Measurements from ENCODE around the gene GPR157. TPM values are rescaled to one million over a fixed set of nuclear protein-coding genes. Genes with fewer than 3 reads are reported as not detected.
A peak's percentile ranks its signal among the peaks of the same experiment; 100 is the strongest.
"Not testable (repeated sequence)": the region's sequence is repeated elsewhere in the genome, so short reads cannot be mapped to it uniquely, and the experiment has no call there.

Gene GPR157
- total RNA-seq, 2 donors from 2014 or later = 4.5 to 9.1 TPM

DNA sequence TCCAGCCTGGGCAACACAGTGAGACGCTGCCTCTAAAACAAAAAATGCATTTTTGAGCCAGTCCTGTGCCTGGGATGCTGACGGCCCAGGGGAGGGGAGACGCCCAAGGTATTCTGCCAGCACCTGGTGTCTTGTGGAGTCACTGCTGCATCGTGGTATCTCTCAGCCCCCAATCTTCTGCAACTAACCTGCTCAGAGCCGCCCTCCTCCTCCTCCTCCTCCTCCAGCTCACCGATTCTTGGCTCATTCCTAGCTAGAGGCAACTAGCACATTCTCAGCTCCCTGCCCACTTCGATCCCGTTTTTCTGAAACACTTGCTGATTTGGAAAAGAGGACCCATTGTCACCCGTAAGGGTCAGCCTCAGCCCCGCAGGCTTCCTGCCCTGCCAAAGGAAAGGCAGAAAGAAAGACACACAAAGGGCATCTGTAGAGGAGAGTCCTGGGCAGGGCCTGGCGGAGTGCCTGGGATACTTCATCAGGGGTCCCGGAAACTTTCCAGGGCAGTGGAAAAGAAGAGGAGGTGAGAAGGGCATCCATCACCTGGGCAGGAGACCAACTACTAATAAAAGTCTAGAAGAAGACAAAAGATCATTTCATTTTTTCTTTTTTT is 20.7 kb downstream of the GPR157 start:
- H3K36me3 Mint-ChIP-seq = no peaks in the 10 kb centered on the region
- peak overlapping the region in 1 of 2 donors; percentile 87 for H3K27ac Mint-ChIP-seq
- ATAC-seq (no peak), DNase-seq (ENCODE audit: low spot score in 2 of 2) (no peak)
- no peaks in the 10 kb centered on the region for H3K9me3 Mint-ChIP-seq

DNA sequence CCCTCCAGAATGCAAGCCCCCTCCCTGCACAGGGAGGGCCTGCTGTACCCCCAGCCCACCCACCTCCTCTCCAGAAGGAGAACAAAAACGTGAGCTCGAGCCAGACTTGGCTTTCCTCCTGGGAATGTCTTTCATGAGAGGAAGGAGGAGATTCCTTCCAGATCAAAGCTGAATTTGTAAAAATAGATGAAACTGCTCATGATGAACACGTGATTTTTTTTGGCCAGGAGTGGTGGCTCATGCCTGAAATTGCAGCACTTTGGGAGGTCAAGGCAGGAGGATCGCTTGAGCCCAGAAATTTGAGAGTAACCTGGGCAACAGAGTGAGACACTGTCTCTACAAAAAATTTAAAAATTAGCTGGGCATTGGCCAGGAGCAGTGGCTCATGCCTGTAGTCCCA is 21.8 kb downstream of the GPR157 start:
- Mint-ChIP-seq H3K27ac (peak overlapping the region in 1 of 2 donors; percentile 49), H3K36me3 (no peaks in the 10 kb centered on the region), H3K9me3 (no peaks in the 10 kb centered on the region)
- ATAC-seq (no peak), DNase-seq (ENCODE audit: low spot score in 2 of 2) (no peak)

- ATAC-seq (no peak), DNase-seq (ENCODE audit: low spot score in 2 of 2) (no peak)
- Mint-ChIP-seq H3K9me3 (no peaks in the 10 kb centered on the region), H3K36me3 (no peaks in the 10 kb centered on the region), H3K27ac (no peak overlapping the region)
These were observed 22.6 kb downstream of the GPR157 start for GRCh38 chr1:9106286-9106685.

GRCh38 chr1:9105336-9105867 is 23.5 kb downstream of the GPR157 start:
- H3K9me3 Mint-ChIP-seq = no peaks in the 10 kb centered on the region
- H3K36me3 Mint-ChIP-seq = no peaks in the 10 kb centered on the region
- H3K27ac Mint-ChIP-seq = no peak overlapping the region
- DNase-seq (ENCODE audit: low spot score in 2 of 2) (no peak), ATAC-seq (no peak)

GRCh38 chr1:9101510-9102146 is 27.3 kb downstream of the GPR157 start:
- peak; percentile 61 to 63 for ATAC-seq
- Mint-ChIP-seq H3K9me3 (no peaks in the 10 kb centered on the region), H3K36me3 (no peaks in the 10 kb centered on the region), H3K27ac (no peak overlapping the region)
- no peak for DNase-seq (ENCODE audit: low spot score in 2 of 2)

- Mint-ChIP-seq H3K9me3 (no peaks in the 10 kb centered on the region), H3K27ac (no peak overlapping the region), H3K36me3 (no peaks in the 10 kb centered on the region)
- DNase-seq (ENCODE audit: low spot score in 2 of 2) (no peak), ATAC-seq (no peak)
These were observed 28.3 kb downstream of the GPR157 start for GRCh38 chr1:9100471-9101043.

DNA sequence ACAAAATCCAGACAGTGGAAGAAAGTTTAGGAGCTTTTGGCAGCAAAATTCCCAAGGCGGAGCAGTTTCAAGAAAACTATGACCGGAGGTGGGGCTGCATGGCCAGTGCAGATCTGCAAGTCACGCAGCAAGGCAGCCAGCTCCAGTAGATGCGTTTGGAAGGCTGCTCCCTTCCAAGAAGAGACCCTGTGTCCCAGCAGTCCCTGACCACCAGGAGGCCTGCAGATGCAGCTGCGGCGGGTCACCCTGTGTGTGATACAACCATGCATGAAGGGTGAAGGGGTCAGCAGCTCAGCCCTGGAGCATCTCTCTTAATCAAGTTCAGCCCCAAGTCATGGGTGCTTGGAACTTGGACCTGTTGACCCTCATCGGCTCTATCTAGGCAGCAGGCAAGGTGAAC is 29.3 kb downstream of the GPR157 start:
- H3K27ac Mint-ChIP-seq = no peak overlapping the region
- no peaks in the 10 kb centered on the region for H3K36me3 Mint-ChIP-seq
- DNase-seq (ENCODE audit: low spot score in 2 of 2) (no peak), ATAC-seq (no peak)
- no peaks in the 10 kb centered on the region for H3K9me3 Mint-ChIP-seq

DNA sequence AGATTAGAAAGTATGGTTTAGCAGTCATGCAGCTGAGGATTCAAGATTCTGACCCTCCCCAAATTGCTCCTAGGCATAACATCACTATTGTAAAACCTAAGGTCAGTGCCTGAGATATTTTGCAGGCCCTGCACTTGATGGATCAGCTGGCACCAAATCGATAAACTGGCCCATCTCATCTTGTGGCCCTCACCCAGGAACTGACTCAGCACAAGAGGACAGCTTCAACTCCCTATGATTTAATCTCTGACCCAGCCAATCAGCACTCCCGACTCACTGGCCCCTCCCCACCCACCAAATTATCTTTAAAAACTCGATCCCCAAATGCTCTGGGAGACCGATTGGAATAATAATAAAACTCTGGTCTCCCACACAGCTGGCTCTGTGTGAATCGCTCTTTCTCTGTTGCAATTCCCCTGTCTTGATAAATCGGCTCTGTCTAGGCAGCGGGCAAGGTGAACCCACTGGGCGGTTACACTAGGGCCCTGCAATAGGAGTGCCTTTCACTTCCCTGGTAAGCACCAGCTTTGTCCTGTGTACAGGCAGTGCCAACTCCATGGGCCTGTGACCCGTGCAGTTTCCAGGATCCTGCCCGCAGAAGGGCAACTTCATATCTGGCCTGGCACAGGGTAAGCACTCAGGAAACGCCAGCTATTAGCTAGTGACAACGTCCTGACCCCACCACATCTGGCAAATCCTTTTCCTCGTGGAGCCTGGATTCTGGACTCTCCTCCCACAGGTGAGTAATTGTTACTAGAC is 30.8 kb downstream of the GPR157 start:
- DNase-seq (ENCODE audit: low spot score in 2 of 2) = no peak
- H3K36me3 Mint-ChIP-seq = no peaks in the 10 kb centered on the region

DNA sequence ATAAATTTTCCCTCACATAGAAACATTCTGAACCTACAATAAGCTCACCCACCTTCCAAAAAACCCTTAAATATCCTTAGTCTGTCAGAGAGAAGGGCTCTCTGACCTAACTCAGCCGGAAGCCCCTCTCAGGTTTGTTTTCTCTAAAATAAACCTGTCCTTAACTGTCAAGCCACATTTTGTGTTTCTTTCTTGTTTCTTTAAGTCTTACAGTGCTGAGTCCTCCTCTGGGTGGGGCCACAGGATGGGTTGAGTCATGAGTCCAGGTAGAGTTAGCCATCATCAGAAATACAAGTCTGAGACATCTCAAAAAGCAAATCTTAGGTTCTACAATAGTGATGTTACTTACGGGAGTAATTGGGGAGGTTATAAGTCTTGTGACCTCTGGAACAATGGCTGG is 33.1 kb downstream of the GPR157 start:
- no peaks in the 10 kb centered on the region for H3K36me3 Mint-ChIP-seq
- H3K9me3 Mint-ChIP-seq = no peaks in the 10 kb centered on the region
- ATAC-seq = no peak
- DNase-seq (ENCODE audit: low spot score in 2 of 2) = no peak
- H3K27ac Mint-ChIP-seq = no peak overlapping the region

More for the DNA sequence above, 30.8 kb downstream of the GPR157 start:
- no peak for ATAC-seq
- Mint-ChIP-seq H3K9me3 (no peaks in the 10 kb centered on the region), H3K27ac (peak overlapping the region in 1 of 2 donors; percentile 48)

GRCh38 chr1:9093996-9094595 is 34.8 kb downstream of the GPR157 start:
- not testable (repeated sequence) for ATAC-seq; DNase-seq (ENCODE audit: low spot score in 2 of 2); H3K36me3 Mint-ChIP-seq; H3K9me3 Mint-ChIP-seq; H3K27ac Mint-ChIP-seq

DNA sequence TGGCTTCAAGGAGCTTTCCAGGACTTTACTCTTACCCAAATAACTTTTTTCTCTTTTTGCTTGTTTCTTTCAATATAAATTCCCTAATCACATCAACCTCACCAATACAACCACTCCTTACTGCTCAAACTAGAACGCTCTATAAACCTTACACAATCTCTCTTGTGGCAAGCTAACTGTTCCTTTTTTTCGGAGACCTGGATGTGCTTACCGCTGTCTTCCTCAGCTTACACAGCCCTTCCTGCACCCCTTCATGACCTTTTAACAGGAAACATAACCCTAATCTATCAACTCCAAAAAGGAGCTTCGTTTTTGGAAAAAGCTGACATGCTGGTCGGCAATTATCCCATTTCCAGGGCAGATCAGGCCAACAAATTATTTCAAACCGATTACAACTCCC is 35.3 kb downstream of the GPR157 start:
- Mint-ChIP-seq H3K36me3 (no peaks in the 10 kb centered on the region), H3K9me3 (no peaks in the 10 kb centered on the region), H3K27ac (no peak overlapping the region)
- DNase-seq (ENCODE audit: low spot score in 2 of 2) (no peak), ATAC-seq (no peak)

DNA sequence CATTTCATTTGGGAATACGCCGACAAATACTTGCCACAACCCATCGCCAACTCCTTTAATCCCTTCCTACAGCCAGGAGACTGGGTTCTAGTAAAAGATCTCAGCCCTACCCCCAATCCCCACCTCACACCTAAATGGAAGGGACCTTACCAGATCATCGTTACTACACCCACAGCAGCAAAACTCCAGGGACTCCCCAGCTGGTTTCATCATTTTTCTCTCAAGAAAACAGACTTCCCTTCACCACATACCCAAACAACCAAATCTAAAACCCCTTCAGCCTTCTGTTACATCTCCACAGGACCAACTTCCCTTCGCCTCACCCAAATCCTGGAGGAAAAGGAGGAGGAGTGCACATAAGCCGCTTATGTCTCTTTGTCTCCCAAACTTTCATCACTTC is 35.8 kb downstream of the GPR157 start:
- no peak for DNase-seq (ENCODE audit: low spot score in 2 of 2)
- Mint-ChIP-seq H3K27ac (no peak overlapping the region), H3K36me3 (no peaks in the 10 kb centered on the region), H3K9me3 (no peaks in the 10 kb centered on the region)
- no peak for ATAC-seq

GRCh38 chr1:9088807-9089206 is 40.1 kb downstream of the GPR157 start:
- no peak overlapping the region for H3K27ac Mint-ChIP-seq
- ATAC-seq = no peak
- H3K36me3 Mint-ChIP-seq = no peaks in the 10 kb centered on the region

GRCh38 chr1:9087411-9088125 is 41.3 kb downstream of the GPR157 start:
- ATAC-seq = no peak
- Mint-ChIP-seq H3K36me3 (no peaks in the 10 kb centered on the region), H3K27ac (no peak overlapping the region), H3K9me3 (no peaks in the 10 kb centered on the region)
- DNase-seq (ENCODE audit: low spot score in 2 of 2) = no peak

More at GRCh38 chr1:9088807-9089206, 40.1 kb downstream of the GPR157 start:
- no peaks in the 10 kb centered on the region for H3K9me3 Mint-ChIP-seq
- DNase-seq (ENCODE audit: low spot score in 2 of 2) = no peak

DNA sequence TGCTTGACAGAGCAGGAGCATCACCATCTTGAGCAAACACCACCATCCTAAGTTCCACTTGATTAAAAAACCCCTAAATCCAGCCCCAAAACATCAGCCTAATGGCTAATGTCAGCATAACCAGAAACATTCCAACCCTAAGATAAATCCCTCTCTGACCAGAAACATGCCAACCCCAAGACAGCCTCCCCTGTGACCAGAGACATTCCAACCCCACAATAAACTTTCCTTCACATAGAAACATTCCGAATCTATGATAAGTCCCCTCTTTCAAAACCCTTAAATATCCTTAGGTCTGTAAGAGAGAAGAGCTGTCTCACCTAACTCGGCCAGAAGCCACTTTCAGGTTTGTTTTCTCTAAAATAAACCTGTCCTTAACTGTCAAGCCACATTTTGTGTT is 42.1 kb downstream of the GPR157 start:
- no peak for ATAC-seq
- Mint-ChIP-seq H3K9me3 (no peaks in the 10 kb centered on the region), H3K27ac (no peak overlapping the region), H3K36me3 (no peaks in the 10 kb centered on the region)
- no peak for DNase-seq (ENCODE audit: low spot score in 2 of 2)

DNA sequence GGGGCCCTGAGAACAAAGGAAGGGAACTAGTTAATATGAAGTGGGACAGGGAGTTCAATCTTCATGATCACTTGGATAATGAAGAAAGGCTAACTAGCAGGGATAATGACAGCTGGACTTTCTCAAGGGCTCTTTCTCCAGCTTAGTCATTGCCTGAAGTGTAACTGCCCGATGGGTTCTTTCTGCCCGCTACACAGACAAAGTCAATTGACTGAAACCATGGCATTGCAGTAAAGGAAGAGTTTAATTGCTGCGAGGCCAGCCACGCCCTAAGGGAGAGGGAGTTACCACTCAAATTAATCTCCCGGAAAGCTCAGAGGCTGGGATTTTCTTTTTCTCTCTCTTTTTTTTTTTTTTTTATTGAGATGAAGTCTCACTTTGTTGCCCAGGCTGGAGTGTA is 42.9 kb downstream of the GPR157 start:
- H3K27ac Mint-ChIP-seq = no peak overlapping the region
- no peak for DNase-seq (ENCODE audit: low spot score in 2 of 2)
- no peaks in the 10 kb centered on the region for H3K9me3 Mint-ChIP-seq
- ATAC-seq = no peak
- H3K36me3 Mint-ChIP-seq = no peaks in the 10 kb centered on the region
